K562 (cell line): ENCODE data around the gene PHF21B.

Experiments
- BHLHE40 ChIP-seq: IDR thresholded peaks from 2 replicates; pipeline ENCODE4 v1.6.1; 2011; ENCODE audit warnings: low read length, improper control_type of control experiment
- CC2D1A ChIP-seq: fragments of 450-650 bp; IDR thresholded peaks from 2 replicates; pipeline ENCODE4 v1.6.1; 2017; ENCODE audit warnings: mild to moderate bottlenecking
- DACH1 ChIP-seq: fragments of 450-650 bp; IDR thresholded peaks from 2 replicates; pipeline ENCODE4 v1.6.1; 2018; ENCODE audit not compliant: partially characterized antibody
- ETV6 ChIP-seq, 3 experiments: fragments of 150-350 bp in 1 of 3; sonication (generic) in 1 of 3; formaldehyde crosslinking in 1 of 3; IDR thresholded peaks; 2 replicates each; pipeline versions ENCODE4 v1.6.1 to v1.8.0; 2014 to 2022; ENCODE audit warnings: borderline replicate concordance in 2 of 3, low read depth in 2 of 3, antibody characterized with exemption in 1 of 3, low read length in 1 of 3, mild to moderate bottlenecking in 1 of 3, missing genetic modification reagents in 1 of 3
- HSF4 ChIP-seq: fragments of 250-450 bp; sonication (Bioruptor Pico); IDR thresholded peaks from 2 replicates; pipeline ENCODE4 v2.1.2; 2022; ENCODE audit warnings: mild to moderate bottlenecking, moderate library complexity, borderline replicate concordance
- MEF2A ChIP-seq: IDR thresholded peaks from 2 replicates; pipeline ENCODE4 v1.6.1; 2011; ENCODE audit warnings: low read depth, mild to moderate bottlenecking, low read length, moderate library complexity; ENCODE audit not compliant: control insufficient read depth
- PHF21A ChIP-seq: fragments of 450-650 bp; IDR thresholded peaks from 2 replicates; pipeline ENCODE4 v1.6.1; 2017; ENCODE audit warnings: low read depth, borderline replicate concordance
- POLR2G ChIP-seq: fragments of 200-400 bp; formaldehyde crosslinking; IDR thresholded peaks from 2 replicates; pipeline ENCODE4 v1.6.1; 2017; ENCODE audit warnings: low read depth, mild to moderate bottlenecking, antibody characterized with exemption, low read length, moderate library complexity
- RAD21 ChIP-seq, 2 experiments: fragments of 250-450 bp in 1 of 2; fragments of 450-650 bp in 1 of 2; sonication (Bioruptor Pico) in 1 of 2; formaldehyde crosslinking in 1 of 2; IDR thresholded peaks in 1 of 2; conservative IDR thresholded peaks in 1 of 2; 2 replicates each; pipeline versions ENCODE4 v1.4.0 to v1.8.0; 2020 to 2022; ENCODE audit warnings: mild to moderate bottlenecking in 2 of 2, moderate library complexity in 1 of 2
- SIN3B ChIP-seq: fragments of 450-650 bp; IDR thresholded peaks from 2 replicates; pipeline ENCODE4 v1.6.1; 2017; ENCODE audit warnings: low read depth, mild to moderate bottlenecking, moderate library complexity
- TEAD4 ChIP-seq, 2 experiments: sonication (generic) in 1 of 2; formaldehyde crosslinking in 1 of 2; IDR thresholded peaks; 2 replicates each; pipeline versions ENCODE4 v1.6.1 to v1.8.0; 2012 to 2022; ENCODE audit warnings: borderline replicate concordance in 1 of 2, inconsistent platforms in 1 of 2, low read length in 1 of 2, mild to moderate bottlenecking in 1 of 2, missing genetic modification reagents in 1 of 2
- ZNF232 ChIP-seq: sonication (generic); formaldehyde crosslinking; IDR thresholded peaks from 2 replicates; pipeline ENCODE4 v1.8.0; 2022; ENCODE audit warnings: mild to moderate bottlenecking, missing genetic modification reagents
- TF ChIP-seq, protein P1 (sequence below): sonication (generic); formaldehyde crosslinking; IDR thresholded peaks from 2 replicates; pipeline ENCODE4 v1.8.1; 2022; ENCODE audit warnings: missing genetic modification reagents

GRCh38 chr22:44891791-44892190 lies 118.0 kb downstream of the PHF21B start:
- no peak for TF ChIP-seq CC2D1A
- TF ChIP-seq RAD21 (CRISPR knock-in tag; conservative IDR thresholded peaks at IDR 0.05 in 1 of 2, IDR thresholded peaks at IDR 0.05 in 1 of 2) = no peak
- no peak for TF ChIP-seq HSF4 (CRISPR knock-in tag)
- TF ChIP-seq, protein P1, sequence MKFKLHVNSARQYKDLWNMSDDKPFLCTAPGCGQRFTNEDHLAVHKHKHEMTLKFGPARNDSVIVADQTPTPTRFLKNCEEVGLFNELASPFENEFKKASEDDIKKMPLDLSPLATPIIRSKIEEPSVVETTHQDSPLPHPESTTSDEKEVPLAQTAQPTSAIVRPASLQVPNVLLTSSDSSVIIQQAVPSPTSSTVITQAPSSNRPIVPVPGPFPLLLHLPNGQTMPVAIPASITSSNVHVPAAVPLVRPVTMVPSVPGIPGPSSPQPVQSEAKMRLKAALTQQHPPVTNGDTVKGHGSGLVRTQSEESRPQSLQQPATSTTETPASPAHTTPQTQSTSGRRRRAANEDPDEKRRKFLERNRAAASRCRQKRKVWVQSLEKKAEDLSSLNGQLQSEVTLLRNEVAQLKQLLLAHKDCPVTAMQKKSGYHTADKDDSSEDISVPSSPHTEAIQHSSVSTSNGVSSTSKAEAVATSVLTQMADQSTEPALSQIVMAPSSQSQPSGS (CRISPR knock-in tag) = no peak
- TF ChIP-seq MEF2A = no peak
- TF ChIP-seq ETV6 (IDR thresholded peaks at IDR 0.05; ENCODE audit: borderline replicate concordance in 1 of 2, low read depth in 2 of 2, low read length in 1 of 2) = no peak
- TF ChIP-seq ETV6 (CRISPR knock-in tag; IDR thresholded peaks at IDR 0.05; ENCODE audit: borderline replicate concordance) = no peak
- TF ChIP-seq DACH1 = no peak
- no peak for TF ChIP-seq SIN3B
- no peak for TF ChIP-seq POLR2G
- TF ChIP-seq PHF21A = no peak
- TF ChIP-seq BHLHE40 = no peak
- TF ChIP-seq TEAD4 (IDR thresholded peaks at IDR 0.05; ENCODE audit: low read length) = no peak
- no peak for TF ChIP-seq TEAD4 (CRISPR knock-in tag; IDR thresholded peaks at IDR 0.05; ENCODE audit: borderline replicate concordance)
- TF ChIP-seq ZNF232 (CRISPR knock-in tag) = no peak
